ENCODE results near the gene CNDP1. TPM values are rescaled to one million over a fixed set of nuclear protein-coding genes. Genes with fewer than 3 reads are reported as not detected.

CNDP1 gene
- polyA plus RNA-seq, 1 of the 3 experiments (the other 2 are of a cell fraction): not detected

GRCh38 chr18:74571895-74572680 is 37.8 kb downstream of the CNDP1 start:
- Histone ChIP-seq H3K36me3 (replicated peaks in 1 of 2; ENCODE audit: control insufficient read depth in 1 of 2, insufficient read depth in 2 of 2, low read length in 1 of 2) (no peaks in the 10 kb centered on the region), H3K4me1 (ENCODE audit: control insufficient read depth in 1 of 2, insufficient read depth in 2 of 2, low read depth in 1 of 2, low read length in 1 of 2) (peaks cover 0 to 1% of the 10 kb centered on the region in 2 experiments; a peak in 1 of 4 replicates), H3K4me3 (ENCODE audit: low read depth in 2 of 2, low read length in 1 of 2) (no peak overlapping the region), H4K20me1 (ENCODE audit: insufficient read depth) (no peaks in the 10 kb centered on the region), H3K9ac (no peak overlapping the region), H3K9me2 (no peaks in the 10 kb centered on the region), H3K9me3 (no peaks in the 10 kb centered on the region), H3K27me3 (ENCODE audit: insufficient read depth) (no peaks in the 10 kb centered on the region), H3K4me2 (no peak overlapping the region), H3K27ac (ENCODE audit: low read depth in 2 of 2, low read length in 1 of 2) (no peak overlapping the region), H3K79me2 (ENCODE audit: insufficient read depth) (no peaks in the 10 kb centered on the region), H3F3A (replicated peaks; ENCODE audit: insufficient read depth) (no peaks in the 10 kb centered on the region), H2AFZ (ENCODE audit: low read depth) (no peak overlapping the region)
- CTCF ChIA-PET: interaction anchor here (0.9 to 1.3 kb wide), 2 partner anchors 20 to 229 kb away, joined by 3 read pairs; no protein-coding TSS in a partner anchor
- no peak for DNase-seq
- POLR2A ChIA-PET: no interaction called here
- 44% methylated on average over 8 of the region's 12 CpGs for WGBS (ENCODE audit: low lambda C conversion rate)
- TF ChIP-seq RCOR1 (IDR thresholded peaks at IDR 0.05; ENCODE audit: low read length) (no peak), CHD2 (IDR thresholded peaks at IDR 0.05; ENCODE audit: low read length, partially characterized antibody) (no peak), SMC3 (IDR thresholded peaks at IDR 0.05; ENCODE audit: low read depth, low read length) (no peak), FOSL2 (IDR thresholded peaks at IDR 0.05; ENCODE audit: borderline replicate concordance, low read depth) (no peak), JUND (IDR thresholded peaks at IDR 0.05) (no peak), EZH2phosphoT487 (IDR thresholded peaks at IDR 0.05; ENCODE audit: borderline replicate concordance, low read depth) (no peak), TAF1 (IDR thresholded peaks at IDR 0.05; ENCODE audit: borderline replicate concordance, low read depth, low read length) (no peak)

- no peaks in the 10 kb centered on the region for H3K9me2 ChIP-seq
- no peak for TF ChIP-seq RXRA (IDR thresholded peaks at IDR 0.05; ENCODE audit: borderline replicate concordance, low read depth)
- TF ChIP-seq TCF12 (IDR thresholded peaks at IDR 0.05): no peak
- no peak for TF ChIP-seq FOXJ3 (CRISPR knock-in tag; IDR thresholded peaks at IDR 0.05)
- TF ChIP-seq IRF3 (IDR thresholded peaks at IDR 0.05; ENCODE audit: low read depth, low read length): no peak
- no peak for TF ChIP-seq SIN3A (IDR thresholded peaks at IDR 0.05; ENCODE audit: borderline replicate concordance, low read depth, low read length)
- TF ChIP-seq EZH2phosphoT487 (IDR thresholded peaks at IDR 0.05; ENCODE audit: borderline replicate concordance, low read depth): no peak
- no peak for TF ChIP-seq EP300 (IDR thresholded peaks at IDR 0.05; ENCODE audit: borderline replicate concordance in 1 of 2, low read depth in 1 of 2, low read length in 1 of 2)
- no peak for TF ChIP-seq FOSL2 (IDR thresholded peaks at IDR 0.05; ENCODE audit: borderline replicate concordance, low read depth)
- no peak for TF ChIP-seq GATA2 (CRISPR knock-in tag; IDR thresholded peaks at IDR 0.05)
- TF ChIP-seq REST (IDR thresholded peaks at IDR 0.05; ENCODE audit: low read depth, low read length): no peak
- no peak for TF ChIP-seq JUND (IDR thresholded peaks at IDR 0.05)
- TF ChIP-seq NFIC (IDR thresholded peaks at IDR 0.05; ENCODE audit: borderline replicate concordance): no peak
- TF ChIP-seq ELF1 (IDR thresholded peaks at IDR 0.05): no peak
- no peak for TF ChIP-seq USF1 (IDR thresholded peaks at IDR 0.05; ENCODE audit: borderline replicate concordance, low read depth)
- no peak for TF ChIP-seq MXI1 (IDR thresholded peaks at IDR 0.05; ENCODE audit: low read depth, low read length)
- TF ChIP-seq RFX5 (IDR thresholded peaks at IDR 0.05; ENCODE audit: low read length): no peak
- no peak for TF ChIP-seq GABPA (IDR thresholded peaks at IDR 0.05; ENCODE audit: low read depth)
- no peak overlapping the region for H3K4me3 ChIP-seq (ENCODE audit: low read depth in 2 of 2, low read length in 1 of 2)
- H3K9me3 ChIP-seq: no peaks in the 10 kb centered on the region
- H3K79me2 ChIP-seq (ENCODE audit: insufficient read depth): no peaks in the 10 kb centered on the region
- H3K4me1 ChIP-seq (ENCODE audit: control insufficient read depth in 1 of 2, insufficient read depth in 2 of 2, low read depth in 1 of 2, low read length in 1 of 2): peaks cover 0 to 2% of the 10 kb centered on the region in 2 experiments; a peak in 1 of 4 replicates
- H3K36me3 ChIP-seq (replicated peaks in 1 of 2; ENCODE audit: control insufficient read depth in 1 of 2, insufficient read depth in 2 of 2, low read length in 1 of 2): no peaks in the 10 kb centered on the region
- CTCF ChIA-PET: interaction anchor here (1.3 kb wide), 1 partner anchor 230 kb away, joined by 3 read pairs; no protein-coding TSS in a partner anchor
- no peak overlapping the region for H3K27ac ChIP-seq (ENCODE audit: low read depth in 2 of 2, low read length in 1 of 2)
- H3F3A ChIP-seq (replicated peaks; ENCODE audit: insufficient read depth): no peaks in the 10 kb centered on the region
- no peak for DNase-seq
- H2AFZ ChIP-seq (ENCODE audit: low read depth): no peak overlapping the region
- H4K20me1 ChIP-seq (ENCODE audit: insufficient read depth): no peaks in the 10 kb centered on the region
- POLR2A ChIA-PET: no interaction called here
- no peaks in the 10 kb centered on the region; the same call in 1 of the 2 replicates for H3K27me3 ChIP-seq (ENCODE audit: insufficient read depth)
- no peak overlapping the region for H3K4me2 ChIP-seq
- H3K9ac ChIP-seq: no peak overlapping the region
Measured at GRCh38 chr18:74573053-74573452, 38.8 kb downstream of the CNDP1 start.
